Measurements from ENCODE around the gene GNG12. TPM values are rescaled to one million over a fixed set of nuclear protein-coding genes. Genes with fewer than 3 reads are reported as not detected.
A peak's percentile ranks its signal among the peaks of the same experiment; 100 is the strongest.

Gene GNG12
- total and polyA plus RNA-seq, 2 donors (not counting 3 experiments of a cell fraction or from before 2014, with no cell fraction given): 107 to 152 TPM

DNA sequence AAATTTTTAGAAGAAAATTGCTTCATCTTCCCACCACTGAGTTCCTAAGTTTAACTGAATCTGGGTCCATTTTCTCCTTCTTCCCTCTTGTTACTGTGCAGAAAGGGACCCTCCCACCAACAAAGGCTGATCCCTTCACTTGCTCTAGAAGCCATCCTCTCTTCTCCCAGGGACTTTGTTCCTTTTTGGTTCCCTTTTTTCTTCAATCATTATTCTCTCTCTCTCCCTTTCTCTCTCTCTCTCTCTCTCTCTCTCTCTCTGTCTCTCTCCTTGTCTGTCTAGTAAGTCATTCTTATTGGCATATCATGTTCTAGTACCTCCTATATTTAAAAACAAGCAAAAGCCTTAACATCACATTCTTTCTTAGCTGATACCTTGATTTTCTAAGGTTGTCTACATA is 180.0 kb downstream of the GNG12 start:
- BruUV-seq (replicated peaks): no TSS peak

DNA sequence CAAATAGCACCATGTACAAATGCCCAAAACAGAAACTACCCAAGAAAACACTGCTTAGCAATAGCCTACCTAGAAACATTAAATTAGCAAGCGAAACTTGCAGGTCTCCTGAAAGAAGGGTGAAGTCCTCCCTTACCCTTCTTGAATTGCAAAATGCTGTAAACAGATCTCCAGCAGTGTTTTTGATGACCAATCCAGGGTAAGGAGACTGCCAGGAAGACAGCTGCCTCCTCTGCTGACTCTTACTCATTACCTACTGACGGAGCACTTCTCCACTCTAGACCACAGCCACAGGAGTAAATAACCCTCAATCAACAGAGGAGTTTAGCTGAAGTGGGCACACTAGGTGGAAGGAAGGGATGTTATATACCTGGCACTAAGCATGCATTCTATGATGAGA is 180.5 kb downstream of the GNG12 start:
- H3K4me2 ChIP-seq (ENCODE audit: insufficient read depth, low read length): no peak overlapping the region
- dilution Hi-C loops (cut with MboI; ENCODE audit: extremely low pct_ligation_motif_present, low sequenced_read_pairs) (no loop called here), intact Hi-C loops (cut with micrococcal nuclease) (no loop called here)
- BruUV-seq (replicated peaks): no TSS peak
- no peaks in the 10 kb centered on the region for H3K36me3 ChIP-seq (ENCODE audit: control insufficient read depth in 2 of 2, extremely low read depth in 1 of 2, insufficient read depth in 2 of 2, low read length in 2 of 2)
- H3K9me3 ChIP-seq (replicated peaks; ENCODE audit: control insufficient read depth, insufficient read depth, low read length): no peaks in the 10 kb centered on the region
- H3K9ac ChIP-seq (replicated peaks; ENCODE audit: extremely low read depth, insufficient read depth, low read length): no peak overlapping the region
- TF ChIP-seq POLR2A (IDR thresholded peaks at IDR 0.05; ENCODE audit: low read depth, low read length) (no peak), POLR2AphosphoS5 (IDR thresholded peaks at IDR 0.05; ENCODE audit: insufficient read depth, low read depth, low read length) (no peak), FOS (IDR thresholded peaks at IDR 0.05; ENCODE audit: borderline replicate concordance, insufficient read depth, low read length) (no peak), EZH2 (IDR thresholded peaks at IDR 0.05; ENCODE audit: borderline replicate concordance, low read depth, low read length, severe bottlenecking) (no peak), JUN (IDR thresholded peaks at IDR 0.05; ENCODE audit: borderline replicate concordance, insufficient read depth, insufficient read length, low read depth) (no peak), MYC (IDR thresholded peaks at IDR 0.05; ENCODE audit: low read depth, low read length) (no peak), GATA2 (IDR thresholded peaks at IDR 0.05; ENCODE audit: insufficient read depth, insufficient read length, low read depth, low read length) (no peak)
- TF ChIP-seq, protein P1, sequence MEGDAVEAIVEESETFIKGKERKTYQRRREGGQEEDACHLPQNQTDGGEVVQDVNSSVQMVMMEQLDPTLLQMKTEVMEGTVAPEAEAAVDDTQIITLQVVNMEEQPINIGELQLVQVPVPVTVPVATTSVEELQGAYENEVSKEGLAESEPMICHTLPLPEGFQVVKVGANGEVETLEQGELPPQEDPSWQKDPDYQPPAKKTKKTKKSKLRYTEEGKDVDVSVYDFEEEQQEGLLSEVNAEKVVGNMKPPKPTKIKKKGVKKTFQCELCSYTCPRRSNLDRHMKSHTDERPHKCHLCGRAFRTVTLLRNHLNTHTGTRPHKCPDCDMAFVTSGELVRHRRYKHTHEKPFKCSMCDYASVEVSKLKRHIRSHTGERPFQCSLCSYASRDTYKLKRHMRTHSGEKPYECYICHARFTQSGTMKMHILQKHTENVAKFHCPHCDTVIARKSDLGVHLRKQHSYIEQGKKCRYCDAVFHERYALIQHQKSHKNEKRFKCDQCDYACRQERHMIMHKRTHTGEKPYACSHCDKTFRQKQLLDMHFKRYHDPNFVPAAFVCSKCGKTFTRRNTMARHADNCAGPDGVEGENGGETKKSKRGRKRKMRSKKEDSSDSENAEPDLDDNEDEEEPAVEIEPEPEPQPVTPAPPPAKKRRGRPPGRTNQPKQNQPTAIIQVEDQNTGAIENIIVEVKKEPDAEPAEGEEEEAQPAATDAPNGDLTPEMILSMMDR (IDR thresholded peaks at IDR 0.05; ENCODE audit: extremely low read depth in 1 of 2, insufficient read depth in 1 of 2, low read depth in 1 of 2, low read length in 2 of 2): no peak
- TF ChIP-seq, protein P2, sequence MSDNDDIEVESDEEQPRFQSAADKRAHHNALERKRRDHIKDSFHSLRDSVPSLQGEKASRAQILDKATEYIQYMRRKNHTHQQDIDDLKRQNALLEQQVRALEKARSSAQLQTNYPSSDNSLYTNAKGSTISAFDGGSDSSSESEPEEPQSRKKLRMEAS (IDR thresholded peaks at IDR 0.05; ENCODE audit: insufficient read depth, insufficient read length): no peak
- H3K9me1 ChIP-seq (replicated peaks; ENCODE audit: control insufficient read depth, extremely low read depth, insufficient read depth, low read length): no peaks in the 10 kb centered on the region
- H2AFZ ChIP-seq (ENCODE audit: low read depth, low read length): peak overlapping the region; percentile 68
- no peaks in the 10 kb centered on the region for H4K20me1 ChIP-seq (replicated peaks; ENCODE audit: control insufficient read depth, extremely low read depth, insufficient read depth, low read length)
- no peaks in the 10 kb centered on the region for H3K27me3 ChIP-seq (ENCODE audit: control insufficient read depth in 2 of 2, insufficient read depth in 2 of 2, low read length in 2 of 2)
- ChIA-PET POLR2A (no interaction called here), CTCF (interaction anchor here (1.1 kb wide), 1 partner anchor 14 kb away, joined by 3 read pairs; no protein-coding TSS in a partner anchor)
- no peaks in the 10 kb centered on the region for H3K79me2 ChIP-seq (ENCODE audit: control insufficient read depth, insufficient read depth, low read length)
- no peak overlapping the region for H3K27ac ChIP-seq (ENCODE audit: insufficient read depth, low read depth, low read length)
- DNase-seq (ENCODE audit: low read depth, low spot score): peak; percentile 53
- H3K4me1 ChIP-seq (ENCODE audit: control insufficient read depth, extremely low read depth, insufficient read depth, low read length): no peaks in the 10 kb centered on the region
- no peak for FAIRE-seq
- no peak overlapping the region for H3K4me3 ChIP-seq (replicated peaks in 1 of 3; ENCODE audit: insufficient read depth in 1 of 3, low read depth in 1 of 3, low read length in 3 of 3)

More for the DNA sequence above, 180.0 kb downstream of the GNG12 start:
- dilution Hi-C loops (cut with MboI; ENCODE audit: extremely low pct_ligation_motif_present, low sequenced_read_pairs): no loop called here
- intact Hi-C loops (cut with micrococcal nuclease): no loop called here
- Histone ChIP-seq H3K27ac (ENCODE audit: insufficient read depth, low read depth, low read length) (no peak overlapping the region), H3K27me3 (ENCODE audit: control insufficient read depth in 2 of 2, insufficient read depth in 2 of 2, low read length in 2 of 2) (no peaks in the 10 kb centered on the region), H3K9me1 (replicated peaks; ENCODE audit: control insufficient read depth, extremely low read depth, insufficient read depth, low read length) (no peaks in the 10 kb centered on the region), H3K9me3 (replicated peaks; ENCODE audit: control insufficient read depth, insufficient read depth, low read length) (no peaks in the 10 kb centered on the region), H3K36me3 (ENCODE audit: control insufficient read depth in 2 of 2, extremely low read depth in 1 of 2, insufficient read depth in 2 of 2, low read length in 2 of 2) (no peaks in the 10 kb centered on the region), H3K4me3 (replicated peaks in 1 of 3; ENCODE audit: insufficient read depth in 1 of 3, low read depth in 1 of 3, low read length in 3 of 3) (no peak overlapping the region), H3K79me2 (ENCODE audit: control insufficient read depth, insufficient read depth, low read length) (no peaks in the 10 kb centered on the region), H3K9ac (replicated peaks; ENCODE audit: extremely low read depth, insufficient read depth, low read length) (no peak overlapping the region), H3K4me2 (ENCODE audit: insufficient read depth, low read length) (no peak overlapping the region), H3K4me1 (ENCODE audit: control insufficient read depth, extremely low read depth, insufficient read depth, low read length) (no peaks in the 10 kb centered on the region), H2AFZ (ENCODE audit: low read depth, low read length) (no peak overlapping the region), H4K20me1 (replicated peaks; ENCODE audit: control insufficient read depth, extremely low read depth, insufficient read depth, low read length) (no peaks in the 10 kb centered on the region)
- no peak for TF ChIP-seq POLR2AphosphoS5 (IDR thresholded peaks at IDR 0.05; ENCODE audit: insufficient read depth, low read depth, low read length)
- ChIA-PET CTCF (interaction anchor here (1.1 kb wide), 1 partner anchor 13 kb away, joined by 3 read pairs; no protein-coding TSS in a partner anchor), POLR2A (no interaction called here)
- DNase-seq (ENCODE audit: low read depth, low spot score) (no peak), FAIRE-seq (no peak)
